HepG2 (cell line): ENCODE measurements around the gene ADGRD1. TPM values are rescaled to one million over a fixed set of nuclear protein-coding genes. Genes with fewer than 3 reads are reported as not detected.

Experiments used
- ATAC-seq: fragments of 200-7000 bp; cut with Tn5 transposase; 3 replicates; pipeline ENCODE4 v1.9.1; 2020; ENCODE audit warnings: mild to moderate bottlenecking, moderate library complexity
- BruUV-seq: library from RNA; stranded (reverse); fragments of 400-500 nt; replicated peaks from 2 replicates; lab custom pipeline; 2021; lab: Mats Ljungman, UMichigan
- CTCF ChIA-PET: fragments of 300-600 bp; formaldehyde crosslinking; extraction: SDS; loops from one replicate; lab custom pipeline; 2021; ENCODE audit warnings: low total read pairs, inconsistent platforms, low intra/inter-chr PET ratio; lab: Yijun Ruan, JAX
- POLR2A ChIA-PET: fragments of 350-600 bp; sonication (Branson Sonifier 250); formaldehyde crosslinking; loops from one replicate; lab custom pipeline; 2020; ENCODE audit warnings: antibody characterized with exemption, inconsistent platforms; lab: Yijun Ruan, JAX
- DNase-seq: peaks from one replicate; pipeline ENCODE4 v3.0.0-alpha.2; 2015; ENCODE audit warnings: low spot score
- FAIRE-seq: peaks from 3 replicates; lab custom pipeline; 2011; peaks lifted over from hg19 to GRCh38; lab: Jason Lieb, UNC
- H2AFZ ChIP-seq: one replicate; pipeline ENCODE4 v1.6.1; 2011; ENCODE audit warnings: low read length, inconsistent platforms
- H3K27ac ChIP-seq: fragments of 300-600 bp; 3 replicates; pipeline ENCODE4 v1.8.0; 2011; ENCODE audit warnings: mixed run types, mild to moderate bottlenecking, mixed read lengths, low read length, inconsistent platforms; ENCODE audit not compliant: insufficient read depth; ENCODE audit errors: extremely low read length
- H3K27me3 ChIP-seq, 2 experiments: fragments of 200-600 bp in 1 of 2; 2 replicates in 1 of 2; 3 replicates in 1 of 2; pipeline versions ENCODE4 v1.6.0 to v1.8.0; 2011; ENCODE audit warnings: low read length in 2 of 2, mild to moderate bottlenecking in 2 of 2, moderate library complexity in 2 of 2, inconsistent platforms in 1 of 2; ENCODE audit not compliant: insufficient read depth in 2 of 2, control insufficient read depth in 1 of 2
- H3K36me3 ChIP-seq, 2 experiments: fragments of 200-600 bp in 1 of 2; replicated peaks in 1 of 2; 2 replicates in 1 of 2; 3 replicates in 1 of 2; pipeline versions ENCODE4 v1.5.1 to v1.8.0; 2011; ENCODE audit warnings: low read length in 2 of 2, inconsistent platforms in 1 of 2; ENCODE audit not compliant: insufficient read depth in 2 of 2, control insufficient read depth in 1 of 2
- H3K4me1 ChIP-seq: 2 replicates; pipeline ENCODE4 v1.5.1; 2012; ENCODE audit warnings: low read length, inconsistent platforms; ENCODE audit not compliant: insufficient read depth
- H3K4me2 ChIP-seq: 2 replicates; pipeline ENCODE4 v1.6.0; 2011; ENCODE audit warnings: low read depth, low read length, inconsistent platforms
- H3K4me3 ChIP-seq, 3 experiments: fragments of 200-600 bp in 1 of 3; sonication (generic), shearing (Covaris generic) in 1 of 3; replicated peaks in 1 of 3; 2 replicates each; pipeline ENCODE4 v1.5.1; 2011 to 2016; ENCODE audit warnings: low read length in 3 of 3, inconsistent platforms in 2 of 3, low read depth in 2 of 3, mild to moderate bottlenecking in 2 of 3, control low read depth in 1 of 3, mixed read lengths in 1 of 3; ENCODE audit not compliant: insufficient read depth in 1 of 3
- H3K79me2 ChIP-seq: one replicate; pipeline ENCODE4 v1.6.1; 2011; ENCODE audit warnings: low read length, inconsistent platforms; ENCODE audit not compliant: insufficient read depth
- H3K9ac ChIP-seq: 2 replicates; pipeline ENCODE4 v1.6.0; 2011; ENCODE audit warnings: mild to moderate bottlenecking, low read depth, low read length, inconsistent platforms; ENCODE audit not compliant: insufficient read depth
- H3K9me3 ChIP-seq: 2 replicates; pipeline ENCODE4 v1.5.1; 2012; ENCODE audit warnings: mild to moderate bottlenecking, low read length
- H4K20me1 ChIP-seq: 2 replicates; pipeline ENCODE4 v1.6.0; 2011; ENCODE audit warnings: inconsistent platforms, mild to moderate bottlenecking, low read length, moderate library complexity; ENCODE audit not compliant: insufficient read depth
- BCL6 ChIP-seq: IDR thresholded peaks from 2 replicates; pipeline ENCODE4 v1.6.1; 2016; ENCODE audit warnings: missing genetic modification reagents, missing compliant biosample characterization
- CBX2 ChIP-seq, 2 experiments: fragments of 200-600 bp in 1 of 2; sonication (generic); formaldehyde crosslinking in 1 of 2; IDR thresholded peaks; 2 replicates each; pipeline versions ENCODE4 v1.7.0 to v1.8.1; 2018 to 2022; ENCODE audit warnings: low read depth in 2 of 2, low read length in 1 of 2, mild to moderate bottlenecking in 1 of 2, missing genetic modification reagents in 1 of 2
- FOXO4 ChIP-seq: sonication (generic); formaldehyde crosslinking; conservative IDR thresholded peaks from 2 replicates; pipeline ENCODE4 v1.8.1; 2023; ENCODE audit warnings: missing genetic modification reagents
- MXD4 ChIP-seq: IDR thresholded peaks from 2 replicates; pipeline ENCODE4 v1.6.1; 2016; ENCODE audit warnings: mild to moderate bottlenecking, missing biosample characterization, missing genetic modification reagents
- PLRG1 ChIP-seq: fragments of 450-650 bp; conservative IDR thresholded peaks from 2 replicates; pipeline ENCODE4 v1.6.1; 2016
- SALL2 ChIP-seq: sonication (generic); formaldehyde crosslinking; IDR thresholded peaks from 2 replicates; pipeline ENCODE4 v1.8.1; 2023; ENCODE audit warnings: mild to moderate bottlenecking, missing genetic modification reagents, inconsistent platforms
- SNRNP70 ChIP-seq: fragments of 200-400 bp; formaldehyde crosslinking; IDR thresholded peaks from 2 replicates; pipeline ENCODE4 v1.6.1; 2017; ENCODE audit warnings: mild to moderate bottlenecking, low read depth, low read length, moderate library complexity
- THAP11 ChIP-seq: IDR thresholded peaks from 2 replicates; pipeline ENCODE4 v1.6.1; 2016; ENCODE audit warnings: missing biosample characterization, missing genetic modification reagents
- ZFY ChIP-seq: sonication (generic); formaldehyde crosslinking; IDR thresholded peaks from 2 replicates; pipeline ENCODE4 v1.4.0; 2020; ENCODE audit warnings: missing genetic modification reagents
- ZNF17 ChIP-seq: sonication (generic); formaldehyde crosslinking; IDR thresholded peaks from 2 replicates; pipeline ENCODE4 v1.5.0; 2020; ENCODE audit warnings: mild to moderate bottlenecking, missing genetic modification reagents
- ZNF44 ChIP-seq: sonication (generic); formaldehyde crosslinking; IDR thresholded peaks from 2 replicates; pipeline ENCODE4 v1.5.1; 2020; ENCODE audit warnings: mild to moderate bottlenecking, missing genetic modification reagents
- ZNF678 ChIP-seq: sonication (generic); formaldehyde crosslinking; IDR thresholded peaks from 2 replicates; pipeline ENCODE4 v1.4.0; 2020; ENCODE audit warnings: mild to moderate bottlenecking, missing genetic modification reagents
- ZZZ3 ChIP-seq: sonication (generic); formaldehyde crosslinking; IDR thresholded peaks from 2 replicates; pipeline ENCODE4 v1.4.0; 2020; ENCODE audit warnings: missing genetic modification reagents, mild to moderate bottlenecking, borderline replicate concordance
- whole genome bisulfite sequencing: methylation state at CpG from one replicate; pipeline ENCODE4 v1.1.6; 2017; ENCODE audit warnings: low lambda C conversion rate; 5-methylcytosine and 5-hydroxymethylcytosine counted together
- in situ Hi-C: cut with HindIII; loops from 2 replicates; pipeline ENCODE4 v1.10.0; 2017; ENCODE audit warnings: low pct_unique_long_range_greater_than_20kb; ENCODE audit not compliant: extremely low pct_ligation_motif_present
- intact Hi-C: fragments of 100-400 bp; cut with micrococcal nuclease; formaldehyde crosslinking; loops from one replicate; pipeline ENCODE4 v1.10.0; 2022; ENCODE audit not compliant: unreplicated experiment
- polyA plus RNA-seq, 8 experiments: library from polyadenylated mRNA; depleted of rRNA in 3 of 8; stranded (reverse) in 7 of 8; unstranded in 1 of 8; fragments of >200 nt; fragmentation: Illumina TruSeq in 4 of 8; extraction: Trizol in 4 of 8; gene quantifications; 2 replicates each; pipeline versions ENCODE4 v1.2.1 to v1.2.3, GENCODE V29; 2011 to 2016; ENCODE audit warnings: low read depth in 4 of 8, missing spikeins in 1 of 8, mixed read lengths in 1 of 8; ENCODE audit not compliant: insufficient read depth in 1 of 8
- total RNA-seq, 5 experiments: library from RNA; depleted of rRNA; stranded (reverse); fragments of >200 nt; fragmentation: Illumina TruSeq; extraction: Trizol; gene quantifications; 2 replicates each; pipeline ENCODE4 v1.2.3, GENCODE V29; 2016; ENCODE audit warnings: low read depth in 1 of 5

ADGRD1 gene
- total and polyA plus RNA-seq, 2 of the 13 experiments (the other 11 are each of a cell fraction or from before 2014, with no cell fraction given) = 0.46 to 12.4 TPM

- no peak for TF ChIP-seq ZFY (CRISPR knock-in tag)
- no peak for TF ChIP-seq ZNF17 (CRISPR knock-in tag)
- no peak for TF ChIP-seq MXD4 (CRISPR knock-in tag)
- TF ChIP-seq, all 625 proteins: peak for 0
These were observed 181.0 kb downstream of the ADGRD1 start (continued) for GRCh38 chr12:131134523-131135310.

- BruUV-seq = no TSS peak
- no peaks in the 10 kb centered on the region for H3K4me1 ChIP-seq
- no peak overlapping the region for H2AFZ ChIP-seq
- POLR2A ChIA-PET = no interaction called here
- H3K27ac ChIP-seq = no peak overlapping the region
- no peaks in the 10 kb centered on the region for H3K9me3 ChIP-seq
- no peaks in the 10 kb centered on the region; a peak in 1 of 5 replicates for H3K27me3 ChIP-seq
- no peak for DNase-seq
- WGBS = 77% methylated on average over 7 of the region's 13 CpGs
- H3K36me3 ChIP-seq = no peaks in the 10 kb centered on the region
- FAIRE-seq = no peak
- H4K20me1 ChIP-seq = no peaks in the 10 kb centered on the region
- H3K9ac ChIP-seq = no peak overlapping the region
- H3K4me2 ChIP-seq = no peak overlapping the region
- in situ Hi-C loops (loop anchor here (5.0 kb wide), 1 partner anchor 218 kb away; no protein-coding TSS in a partner anchor), intact Hi-C loops (no loop called here)
- TF ChIP-seq ZNF678 (CRISPR knock-in tag) = no peak
- no peak for TF ChIP-seq CBX2 (IDR thresholded peaks at IDR 0.05; ENCODE audit: low read depth, low read length)
- no peak for TF ChIP-seq CBX2 (CRISPR knock-in tag; IDR thresholded peaks at IDR 0.05; ENCODE audit: low read depth)
- no peak for TF ChIP-seq PLRG1
- TF ChIP-seq ZZZ3 (CRISPR knock-in tag) = no peak
- TF ChIP-seq BCL6 (CRISPR knock-in tag) = no peak
- no peak for TF ChIP-seq FOXO4 (CRISPR knock-in tag)
- TF ChIP-seq SNRNP70 = no peak
- no peak for TF ChIP-seq SALL2 (CRISPR knock-in tag)
- TF ChIP-seq ZNF44 (CRISPR knock-in tag) = no peak
- no peak for TF ChIP-seq THAP11 (CRISPR knock-in tag)
- no peaks in the 10 kb centered on the region for H3K79me2 ChIP-seq
- ATAC-seq = no peak
- no peak overlapping the region for H3K4me3 ChIP-seq
- CTCF ChIA-PET = no interaction called here
These were observed 181.6 kb downstream of the ADGRD1 start for GRCh38 chr12:131135311-131135785.
